GM12872 (cell line): Measurements from ENCODE around the gene SECTM1.

ENCODE experiments used
- TF ChIP-seq, protein P1 (sequence below): IDR thresholded peaks from 3 replicates; pipeline ENCODE4 v1.5.1; 2011; ENCODE audit warnings: low read depth, mild to moderate bottlenecking, low read length, moderate library complexity; ENCODE audit not compliant: insufficient read depth

SECTM1 gene

DNA sequence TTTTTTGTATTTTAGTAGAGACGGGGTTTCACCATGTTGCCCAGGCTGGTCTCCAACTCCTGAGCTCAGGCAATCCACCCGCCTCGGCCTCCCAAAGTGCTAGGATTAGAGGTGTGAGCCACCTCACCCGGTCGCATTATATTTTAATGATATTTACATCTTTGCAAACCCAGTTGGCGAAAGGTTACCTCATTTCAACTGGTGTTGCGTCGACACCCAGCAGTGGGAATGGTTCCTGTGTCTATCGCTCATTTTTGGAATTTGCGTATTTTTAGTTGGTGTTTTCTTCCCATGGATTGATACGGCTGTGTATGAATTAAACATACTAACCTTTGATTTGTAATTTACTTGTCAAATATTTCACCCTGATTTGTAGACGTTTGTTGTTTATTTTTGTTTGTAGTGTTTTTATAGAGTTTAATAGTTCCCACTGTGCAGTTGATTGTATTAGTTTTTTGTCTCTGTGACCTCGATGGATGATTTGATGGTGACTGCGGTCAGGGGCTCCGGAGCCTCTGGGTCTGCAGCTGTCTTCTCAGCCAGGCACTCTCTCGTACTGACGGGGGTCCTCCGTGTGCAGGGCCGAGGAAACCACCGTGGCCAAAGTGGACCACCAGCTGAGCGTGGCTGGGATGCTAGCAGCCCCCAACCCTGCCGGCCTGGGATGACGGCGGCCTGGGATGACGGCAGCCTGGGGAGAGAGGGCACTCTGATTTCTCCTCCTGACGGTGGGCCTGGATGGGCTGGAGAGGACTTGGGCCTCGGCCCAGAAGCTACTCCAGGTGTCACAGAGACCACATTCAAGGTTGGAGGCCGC is 20.2 kb downstream of the SECTM1 start:
- TF ChIP-seq, protein P1, sequence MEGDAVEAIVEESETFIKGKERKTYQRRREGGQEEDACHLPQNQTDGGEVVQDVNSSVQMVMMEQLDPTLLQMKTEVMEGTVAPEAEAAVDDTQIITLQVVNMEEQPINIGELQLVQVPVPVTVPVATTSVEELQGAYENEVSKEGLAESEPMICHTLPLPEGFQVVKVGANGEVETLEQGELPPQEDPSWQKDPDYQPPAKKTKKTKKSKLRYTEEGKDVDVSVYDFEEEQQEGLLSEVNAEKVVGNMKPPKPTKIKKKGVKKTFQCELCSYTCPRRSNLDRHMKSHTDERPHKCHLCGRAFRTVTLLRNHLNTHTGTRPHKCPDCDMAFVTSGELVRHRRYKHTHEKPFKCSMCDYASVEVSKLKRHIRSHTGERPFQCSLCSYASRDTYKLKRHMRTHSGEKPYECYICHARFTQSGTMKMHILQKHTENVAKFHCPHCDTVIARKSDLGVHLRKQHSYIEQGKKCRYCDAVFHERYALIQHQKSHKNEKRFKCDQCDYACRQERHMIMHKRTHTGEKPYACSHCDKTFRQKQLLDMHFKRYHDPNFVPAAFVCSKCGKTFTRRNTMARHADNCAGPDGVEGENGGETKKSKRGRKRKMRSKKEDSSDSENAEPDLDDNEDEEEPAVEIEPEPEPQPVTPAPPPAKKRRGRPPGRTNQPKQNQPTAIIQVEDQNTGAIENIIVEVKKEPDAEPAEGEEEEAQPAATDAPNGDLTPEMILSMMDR, result no peak

- TF ChIP-seq, protein P1, result no peak
Observed at GRCh38 chr17:82311971-82312370, 21.6 kb downstream of the SECTM1 start.

DNA sequence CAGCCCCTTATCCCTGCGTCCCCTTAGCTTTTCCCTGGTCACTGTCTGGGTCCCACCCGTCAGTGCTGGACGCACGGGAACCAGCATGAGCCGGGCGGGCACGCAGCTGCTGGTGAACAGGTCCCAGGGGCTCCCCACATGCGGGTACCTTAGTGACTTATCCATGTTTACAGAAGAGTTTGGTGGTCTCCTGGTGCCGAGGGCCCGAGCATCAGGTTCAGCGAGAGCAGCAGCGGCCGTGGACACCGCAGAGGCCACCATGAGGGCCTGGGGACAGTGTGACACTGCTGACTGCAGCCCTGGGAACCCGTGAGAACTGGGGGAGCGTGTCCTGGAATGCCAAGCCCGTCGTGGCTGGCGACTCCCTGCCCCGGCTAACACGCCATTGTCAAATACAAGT is 22.7 kb downstream of the SECTM1 start:
- TF ChIP-seq, protein P1, result no peak

DNA sequence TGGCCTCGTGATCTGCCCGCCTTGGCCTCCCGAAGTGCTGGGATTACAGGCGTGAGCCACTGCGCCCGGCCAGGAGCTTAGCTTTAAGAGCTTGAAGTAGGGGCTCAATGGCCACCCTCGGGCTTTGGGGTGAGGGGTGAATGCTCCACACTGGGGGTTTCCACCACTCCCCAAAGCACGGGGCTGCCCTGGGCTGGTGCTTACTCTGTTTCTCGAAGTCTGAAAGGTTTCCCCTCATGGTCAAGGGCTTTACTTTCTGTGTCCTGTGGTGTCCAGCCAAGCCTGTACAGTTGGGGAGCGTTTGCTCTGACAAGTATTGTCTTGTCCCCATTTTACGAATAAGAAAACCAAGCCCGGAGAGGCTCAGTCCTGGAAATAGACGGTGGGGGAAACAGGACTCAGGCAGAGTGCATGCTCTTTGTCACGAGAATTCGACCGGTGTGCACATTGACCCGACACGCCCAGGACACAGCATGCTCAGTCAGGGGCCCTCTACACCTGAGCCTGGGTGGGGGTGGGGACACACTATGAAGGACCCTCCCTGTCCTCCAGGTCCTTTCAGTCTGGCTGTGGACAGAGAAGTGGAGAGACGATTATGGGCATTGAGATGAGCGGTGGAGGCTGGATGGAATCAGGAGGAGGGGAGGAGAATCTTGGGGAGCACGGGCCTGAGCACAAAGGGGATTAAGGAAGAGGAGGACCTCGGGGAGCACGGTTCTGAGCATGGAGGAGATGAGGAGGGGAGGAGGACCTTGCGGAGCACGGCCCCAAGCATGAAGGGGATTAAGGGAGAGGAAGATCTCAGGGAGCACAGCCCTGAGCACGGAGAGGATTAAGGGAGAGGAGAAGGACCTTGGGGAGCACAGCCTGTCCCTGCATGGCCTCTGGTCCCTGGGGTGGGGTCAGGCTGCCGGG is 23.7 kb downstream of the SECTM1 start:
- TF ChIP-seq, protein P1, result no peak

DNA sequence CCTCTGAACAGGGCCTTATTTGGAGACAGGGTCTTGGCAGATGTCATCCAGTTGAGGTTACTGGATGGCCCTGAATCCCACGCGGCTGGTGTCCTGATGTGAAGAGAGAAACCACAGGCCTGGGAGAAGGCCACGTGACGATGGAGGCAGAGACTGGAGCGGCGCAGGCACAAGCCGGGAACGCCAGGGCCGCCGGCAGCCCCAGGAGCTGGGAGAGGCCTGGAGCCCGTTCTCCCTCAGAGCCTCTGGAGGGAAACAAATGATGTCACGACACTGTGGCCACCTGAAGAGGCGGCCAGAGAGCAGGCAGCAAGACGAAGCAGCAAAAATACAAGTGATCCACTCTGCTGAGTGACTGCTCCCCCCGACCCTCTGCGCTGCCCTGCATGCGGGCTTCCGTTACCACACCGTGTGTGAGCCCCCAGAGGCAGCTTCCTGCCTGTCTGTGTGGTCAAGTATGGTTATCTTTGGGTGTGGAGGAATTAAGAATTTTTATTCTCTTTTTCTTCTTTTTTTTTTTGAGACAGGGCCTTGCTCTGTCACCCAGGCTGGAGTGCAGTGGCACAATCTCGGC is 27.8 kb downstream of the SECTM1 start:
- TF ChIP-seq, protein P1, result no peak

- TF ChIP-seq, protein P1, result no peak
Observed at GRCh38 chr17:82304826-82305726, 28.5 kb downstream of the SECTM1 start.
